Measurements from ENCODE around the gene CXCL14.
"Not testable (repeated sequence)": the region's sequence is repeated elsewhere in the genome, so short reads cannot be mapped to it uniquely, and the experiment has no call there.

The CXCL14 gene

GRCh38 chr5:135535420-135535819 is 43.4 kb downstream of the CXCL14 start:
- H3K4me3 ChIP-seq (replicated peaks; ENCODE audit: low read depth, low read length): no peak overlapping the region
- no peak for DNase-seq (ENCODE audit: low read depth)
- TF ChIP-seq CTCF (IDR thresholded peaks at IDR 0.05; ENCODE audit: low read length, missing control alignments): no peak

- no peak for DNase-seq (ENCODE audit: low read depth)
- H3K4me3 ChIP-seq (replicated peaks; ENCODE audit: low read depth, low read length): no peak overlapping the region
- no peak for TF ChIP-seq CTCF (IDR thresholded peaks at IDR 0.05; ENCODE audit: low read length, missing control alignments)
Observed at GRCh38 chr5:135534609-135535419, 44.0 kb downstream of the CXCL14 start.

- no peak for DNase-seq (ENCODE audit: low read depth)
- no peak for TF ChIP-seq CTCF (IDR thresholded peaks at IDR 0.05; ENCODE audit: low read length, missing control alignments)
- H3K4me3 ChIP-seq (replicated peaks; ENCODE audit: low read depth, low read length): no peak overlapping the region
Observed at GRCh38 chr5:135533794-135534193, 45.0 kb downstream of the CXCL14 start.

- DNase-seq (ENCODE audit: low read depth): no peak
- no peak overlapping the region for H3K4me3 ChIP-seq (replicated peaks; ENCODE audit: low read depth, low read length)
- TF ChIP-seq CTCF (IDR thresholded peaks at IDR 0.05; ENCODE audit: low read length, missing control alignments): no peak
Observed at GRCh38 chr5:135533334-135533733, 45.5 kb downstream of the CXCL14 start.

- H3K4me3 ChIP-seq (replicated peaks; ENCODE audit: low read depth, low read length); DNase-seq (ENCODE audit: low read depth): not testable (repeated sequence)
Observed at GRCh38 chr5:135529576-135529975, 49.2 kb downstream of the CXCL14 start.

- TF ChIP-seq CTCF (IDR thresholded peaks at IDR 0.05; ENCODE audit: low read length, missing control alignments): no peak
- no peak for DNase-seq (ENCODE audit: low read depth)
- H3K4me3 ChIP-seq (replicated peaks; ENCODE audit: low read depth, low read length): no peak overlapping the region
Observed at GRCh38 chr5:135526924-135527323, 51.9 kb downstream of the CXCL14 start.

- no peak for TF ChIP-seq CTCF (IDR thresholded peaks at IDR 0.05; ENCODE audit: low read length, missing control alignments)
- no peak for DNase-seq (ENCODE audit: low read depth)
- H3K4me3 ChIP-seq (replicated peaks; ENCODE audit: low read depth, low read length): no peak overlapping the region
Observed at GRCh38 chr5:135521964-135522363, 56.8 kb downstream of the CXCL14 start.
